ENCODE results near the gene HSCB. TPM values are rescaled to one million over a fixed set of nuclear protein-coding genes. Genes with fewer than 3 reads are reported as not detected.

The HSCB gene
- total and polyA plus RNA-seq, 2 of the 4 experiments (the other 2 are of a cell fraction): 5.4 to 13.2 TPM

DNA sequence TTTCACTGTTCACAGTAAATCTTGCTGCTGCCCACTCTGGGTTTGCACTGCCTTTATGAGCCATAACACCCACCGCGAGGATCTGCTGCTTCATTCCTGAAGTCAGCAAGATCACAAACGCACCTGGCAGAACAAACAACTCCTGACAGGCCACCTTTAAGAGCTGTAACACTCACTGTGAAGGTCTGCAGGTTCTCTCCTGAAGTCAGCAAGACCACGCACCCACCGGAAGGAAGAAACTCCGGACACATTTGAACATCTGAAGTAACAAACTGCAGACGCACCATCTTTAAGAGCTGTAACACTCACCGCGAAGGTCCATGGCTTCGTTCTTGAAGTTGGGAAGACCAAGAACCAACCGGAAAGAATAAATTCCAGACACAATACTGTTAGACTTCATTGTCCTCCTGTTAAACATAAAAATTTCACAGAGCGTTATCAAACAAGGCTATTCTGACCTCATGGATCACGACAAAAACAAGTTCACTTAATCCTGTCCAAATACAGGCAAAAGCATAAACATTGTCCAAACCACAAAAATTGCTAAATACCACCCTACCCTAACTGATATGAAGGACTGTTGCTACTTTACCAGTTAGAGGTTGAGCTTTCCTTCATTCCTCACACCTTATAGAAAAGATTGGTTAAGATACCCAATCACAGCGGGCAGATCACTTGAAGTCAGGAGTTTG is 27.7 kb downstream of the HSCB start:
- no peak overlapping the region for H3K56ac ChIP-seq (ENCODE audit: extremely low read depth, insufficient read depth, low read length)
- H3K9ac ChIP-seq (ENCODE audit: low read depth, low read length): no peak overlapping the region
- CTCF ChIA-PET: no interaction called here
- no peak overlapping the region for H3K4me3 ChIP-seq (ENCODE audit: insufficient read depth, low read depth, low read length)
- no peak overlapping the region for H2AK5ac ChIP-seq (ENCODE audit: low read depth, low read length)
- intact Hi-C loops (cut with micrococcal nuclease) (loop anchor here (5.0 kb wide), 3 partner anchors 57 to 162 kb away; partner anchors contain the start of gene TTC28), dilution Hi-C loops (cut with HindIII; ENCODE audit: low sequenced_read_pairs, unreplicated experiment) (no loop called here), in situ Hi-C loops (cut with MboI; ENCODE audit: low sequenced_read_pairs) (no loop called here)
- peaks cover 5% of the 10 kb centered on the region in 2 experiments; a peak in 3 of 4 replicates for H3K79me1 ChIP-seq (ENCODE audit: low read depth in 1 of 2, low read length in 2 of 2)
- no peak overlapping the region for H3K4me2 ChIP-seq (ENCODE audit: low read depth, low read length)
- H2BK120ac ChIP-seq (ENCODE audit: low read depth, low read length): no peak overlapping the region
- POLR2A ChIA-PET (ENCODE audit: unreplicated experiment): no interaction called here
- no TSS peak for BruUV-seq (replicated peaks)
- no peaks in the 10 kb centered on the region; the same call in 1 of the 2 replicates for H3K27me3 ChIP-seq (ENCODE audit: control insufficient read depth, insufficient read depth, low read length)
- no peak overlapping the region for H3K23ac ChIP-seq (ENCODE audit: low read depth, low read length)
- no peak overlapping the region for H3K27ac ChIP-seq (ENCODE audit: insufficient read depth, low read length)
- peaks cover 15% of the 10 kb centered on the region for H4K20me1 ChIP-seq (ENCODE audit: insufficient read depth, low read length)
- peaks cover 3% of the 10 kb centered on the region; the same call in 1 of the 2 replicates for H3K9me1 ChIP-seq (ENCODE audit: insufficient read depth, low read length)
- no peak overlapping the region for H4K5ac ChIP-seq (ENCODE audit: low read depth, low read length)
- no peak overlapping the region for H2AK9ac ChIP-seq (replicated peaks; ENCODE audit: low read depth, low read length, poor library complexity)
- no peak overlapping the region for H3K4ac ChIP-seq (ENCODE audit: low read depth, low read length)
- H3K36me3 ChIP-seq (ENCODE audit: control insufficient read depth, insufficient read depth, low read length): peaks cover 1% of the 10 kb centered on the region; the same call in 1 of the 2 replicates
- no peak overlapping the region for H2BK5ac ChIP-seq (ENCODE audit: low read depth, low read length, poor library complexity, severe bottlenecking)
- no peak overlapping the region for H2BK15ac ChIP-seq (ENCODE audit: low read depth, low read length)
- H3K18ac ChIP-seq (ENCODE audit: low read depth, low read length): no peak overlapping the region
- ATAC-seq (ENCODE audit: low read depth): no peak
- no peaks in the 10 kb centered on the region for H3K4me1 ChIP-seq (ENCODE audit: control insufficient read depth, insufficient read depth, low read length)
- DNase-seq: no peak
- no peak overlapping the region for H2BK20ac ChIP-seq (ENCODE audit: low read depth, low read length)
- no peak overlapping the region for H4K91ac ChIP-seq (ENCODE audit: insufficient read depth, low read depth, low read length)
- H2AFZ ChIP-seq (replicated peaks; ENCODE audit: low read length, poor library complexity): no peak overlapping the region
- no peak overlapping the region for H4K8ac ChIP-seq (ENCODE audit: low read depth in 2 of 2, low read length in 2 of 2)
- H3K9me3 ChIP-seq (ENCODE audit: control insufficient read depth, insufficient read depth, low read length): peaks cover 2% of the 10 kb centered on the region; the same call in 1 of the 2 replicates
- no peak overlapping the region for H3K14ac ChIP-seq (replicated peaks; ENCODE audit: low read depth, low read length)
- WGBS, 2 experiments (ENCODE audit: extremely low coverage in 2 of 2, insufficient read length in 1 of 2): 99% methylated on average over 9 of the region's 14 CpGs; no CpG with 5 or more reads in 1 of the 2 experiments
- TF ChIP-seq USF2 (IDR thresholded peaks at IDR 0.05; ENCODE audit: low read depth, low read length) (no peak), SMC3 (IDR thresholded peaks at IDR 0.05; ENCODE audit: low read depth, low read length) (no peak)
